ENCODE results near the gene ZNF836. TPM values are rescaled to one million over a fixed set of nuclear protein-coding genes. Genes with fewer than 3 reads are reported as not detected.

The ZNF836 gene
- polyA plus RNA-seq, 1 experiment: 3.7 TPM

DNA sequence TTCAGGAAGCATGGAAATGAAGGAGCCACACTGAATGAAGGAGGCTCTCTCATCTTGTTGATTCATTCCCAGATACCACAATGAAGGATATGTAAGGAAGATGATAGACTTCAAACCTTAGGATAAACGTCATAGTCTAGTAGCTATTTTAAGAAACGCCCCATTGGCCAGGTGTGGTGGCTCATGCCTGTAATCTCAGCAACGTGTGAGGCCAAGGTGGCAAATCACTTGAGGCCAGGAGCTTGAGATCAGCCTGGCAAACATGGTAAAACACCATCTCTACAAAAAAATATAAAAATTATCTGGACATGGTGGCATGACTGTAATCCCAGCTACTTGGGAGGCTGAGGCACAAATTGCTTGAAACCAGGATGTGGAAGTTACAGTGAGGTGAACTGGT lies 58.8 kb downstream of the ZNF836 start:
- ChIA-PET CTCF (no interaction called here), POLR2A (no interaction called here)
- H3K9me3 ChIP-seq (ENCODE audit: control insufficient read depth, insufficient read depth, low read length): peaks cover 41% of the 10 kb centered on the region
- no peak for DNase-seq (ENCODE audit: low read depth, low spot score)
- TF ChIP-seq, protein P1, sequence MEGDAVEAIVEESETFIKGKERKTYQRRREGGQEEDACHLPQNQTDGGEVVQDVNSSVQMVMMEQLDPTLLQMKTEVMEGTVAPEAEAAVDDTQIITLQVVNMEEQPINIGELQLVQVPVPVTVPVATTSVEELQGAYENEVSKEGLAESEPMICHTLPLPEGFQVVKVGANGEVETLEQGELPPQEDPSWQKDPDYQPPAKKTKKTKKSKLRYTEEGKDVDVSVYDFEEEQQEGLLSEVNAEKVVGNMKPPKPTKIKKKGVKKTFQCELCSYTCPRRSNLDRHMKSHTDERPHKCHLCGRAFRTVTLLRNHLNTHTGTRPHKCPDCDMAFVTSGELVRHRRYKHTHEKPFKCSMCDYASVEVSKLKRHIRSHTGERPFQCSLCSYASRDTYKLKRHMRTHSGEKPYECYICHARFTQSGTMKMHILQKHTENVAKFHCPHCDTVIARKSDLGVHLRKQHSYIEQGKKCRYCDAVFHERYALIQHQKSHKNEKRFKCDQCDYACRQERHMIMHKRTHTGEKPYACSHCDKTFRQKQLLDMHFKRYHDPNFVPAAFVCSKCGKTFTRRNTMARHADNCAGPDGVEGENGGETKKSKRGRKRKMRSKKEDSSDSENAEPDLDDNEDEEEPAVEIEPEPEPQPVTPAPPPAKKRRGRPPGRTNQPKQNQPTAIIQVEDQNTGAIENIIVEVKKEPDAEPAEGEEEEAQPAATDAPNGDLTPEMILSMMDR (IDR thresholded peaks at IDR 0.05; ENCODE audit: low read depth, low read length): no peak
- no peaks in the 10 kb centered on the region for H3K27me3 ChIP-seq (ENCODE audit: control insufficient read depth, insufficient read depth, low read length)
- H3K27ac ChIP-seq (ENCODE audit: low read depth, low read length): no peak overlapping the region
- no peak overlapping the region for H3K4me3 ChIP-seq (ENCODE audit: low read depth, low read length)

DNA sequence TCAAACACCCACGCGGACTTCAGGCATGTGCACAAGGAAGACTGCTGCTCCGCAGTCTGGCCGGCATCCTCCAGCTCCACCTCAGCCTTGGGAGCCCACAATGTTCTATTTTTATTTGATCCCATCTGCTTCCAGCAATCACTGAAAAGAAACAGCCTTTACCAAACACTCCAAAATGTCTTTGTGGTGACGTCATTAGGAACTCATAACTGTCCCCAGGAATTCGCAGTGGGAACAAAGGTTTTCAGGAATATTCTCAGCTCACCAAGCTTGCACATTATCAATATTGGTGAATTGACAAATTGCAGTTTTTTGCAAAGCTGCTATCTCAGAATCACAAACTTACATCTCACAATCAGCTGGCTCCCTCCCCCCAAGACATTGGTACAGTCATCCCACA lies 60.6 kb downstream of the ZNF836 start:
- CTCF ChIA-PET: no interaction called here
- POLR2A ChIA-PET: no interaction called here
- peaks cover 44% of the 10 kb centered on the region for H3K9me3 ChIP-seq (ENCODE audit: control insufficient read depth, insufficient read depth, low read length)

More for the DNA sequence above, 60.6 kb downstream of the ZNF836 start:
- Histone ChIP-seq H3K4me3 (ENCODE audit: low read depth, low read length) (no peak overlapping the region), H3K27me3 (ENCODE audit: control insufficient read depth, insufficient read depth, low read length) (no peaks in the 10 kb centered on the region), H3K27ac (ENCODE audit: low read depth, low read length) (no peak overlapping the region)
- DNase-seq (ENCODE audit: low read depth, low spot score): no peak
- TF ChIP-seq, protein P1 (IDR thresholded peaks at IDR 0.05; ENCODE audit: low read depth, low read length): no peak

Small RNAs within 50 kb of the gene (small RNA-seq; reads per million reads assigned to genes)
- not detected for gene RPL37P23 (ENCODE audit: insufficient read length, low read depth)

Other genes with a start within 250 kb of the ZNF836 start
- gene ZNF613, start 244.1 kb downstream of the ZNF836 start, polyA plus RNA-seq (2011; rRNA removed): 4.9 and 8.4 TPM in 2 replicates
- gene ZNF350, start 184.8 kb downstream of the ZNF836 start, polyA plus RNA-seq (2011; rRNA removed): 7.6 and 9.4 TPM in 2 replicates
- gene ZNF615, start 163.4 kb downstream of the ZNF836 start, polyA plus RNA-seq (2011; rRNA removed): 5.0 and 7.6 TPM in 2 replicates
- 5.2 and 7.2 TPM in 2 replicates for gene ZNF614, start 143.2 kb downstream of the ZNF836 start, polyA plus RNA-seq (2011; rRNA removed)
- gene ZNF432, start 122.8 kb downstream of the ZNF836 start, polyA plus RNA-seq (2011; rRNA removed): 5.8 and 6.2 TPM in 2 replicates
- gene ZNF841, start 75.9 kb downstream of the ZNF836 start, polyA plus RNA-seq (2011; rRNA removed): 10.5 and 11.1 TPM in 2 replicates
- gene ZNF616, start 31.7 kb downstream of the ZNF836 start, polyA plus RNA-seq (2011; rRNA removed): 5.5 and 6.2 TPM in 2 replicates
- 158 and 243 TPM in 2 replicates for gene PPP2R1A, start 18.4 kb upstream of the ZNF836 start, polyA plus RNA-seq (2011; rRNA removed)
- gene ZNF766, start 98.0 kb upstream of the ZNF836 start, polyA plus RNA-seq (2011; rRNA removed): 9.2 and 14.0 TPM in 2 replicates
- 11.9 TPM in 2 replicates for gene ZNF480, start 125.5 kb upstream of the ZNF836 start, polyA plus RNA-seq (2011; rRNA removed)
- gene ZNF610, start 164.6 kb upstream of the ZNF836 start, polyA plus RNA-seq (2011; rRNA removed): 4.4 and 5.5 TPM in 2 replicates
- 15.6 and 19.9 TPM in 2 replicates for gene ZNF880, start 198.3 kb upstream of the ZNF836 start, polyA plus RNA-seq (2011; rRNA removed)
- gene ZNF528, start 226.2 kb upstream of the ZNF836 start, polyA plus RNA-seq (2011; rRNA removed): 23.4 and 29.3 TPM in 2 replicates

Data from AG04450 (cell line).